ENCODE measurements around the gene MED13L. TPM values are rescaled to one million over a fixed set of nuclear protein-coding genes. Genes with fewer than 3 reads are reported as not detected.

MED13L gene
- total RNA-seq, 4 donors from 2014 or later, result 168 to 349 (median 246) TPM

MicroRNAs within 50 kb of the gene (microRNA counts, 767-probe panel; counts per million panel counts)
- microRNA hsa-miR-620, result 0 counts per million in 2 donors

Small RNAs within 50 kb of the gene (microRNA-seq; reads per million reads assigned to microRNA genes)
- not detected for gene MIR620

Small RNAs within 50 kb of the gene (small RNA-seq; reads per million reads assigned to genes)
- not detected for gene MIR620
- gene RNU6-1188P, result not detected
- gene SNRPGP18, result not detected

Data from thyroid gland (tissue), 4 donors.